GM19238 (cell line): ENCODE results near the gene ILF2.
"Not testable (repeated sequence)": the region's sequence is repeated elsewhere in the genome, so short reads cannot be mapped to it uniquely, and the experiment has no call there.

Source experiments
- DNase-seq: peaks from one replicate; pipeline ENCODE4 v3.0.0; 2011; ENCODE audit warnings: low spot score; ENCODE audit not compliant: insufficient read length

The ILF2 gene

DNA sequence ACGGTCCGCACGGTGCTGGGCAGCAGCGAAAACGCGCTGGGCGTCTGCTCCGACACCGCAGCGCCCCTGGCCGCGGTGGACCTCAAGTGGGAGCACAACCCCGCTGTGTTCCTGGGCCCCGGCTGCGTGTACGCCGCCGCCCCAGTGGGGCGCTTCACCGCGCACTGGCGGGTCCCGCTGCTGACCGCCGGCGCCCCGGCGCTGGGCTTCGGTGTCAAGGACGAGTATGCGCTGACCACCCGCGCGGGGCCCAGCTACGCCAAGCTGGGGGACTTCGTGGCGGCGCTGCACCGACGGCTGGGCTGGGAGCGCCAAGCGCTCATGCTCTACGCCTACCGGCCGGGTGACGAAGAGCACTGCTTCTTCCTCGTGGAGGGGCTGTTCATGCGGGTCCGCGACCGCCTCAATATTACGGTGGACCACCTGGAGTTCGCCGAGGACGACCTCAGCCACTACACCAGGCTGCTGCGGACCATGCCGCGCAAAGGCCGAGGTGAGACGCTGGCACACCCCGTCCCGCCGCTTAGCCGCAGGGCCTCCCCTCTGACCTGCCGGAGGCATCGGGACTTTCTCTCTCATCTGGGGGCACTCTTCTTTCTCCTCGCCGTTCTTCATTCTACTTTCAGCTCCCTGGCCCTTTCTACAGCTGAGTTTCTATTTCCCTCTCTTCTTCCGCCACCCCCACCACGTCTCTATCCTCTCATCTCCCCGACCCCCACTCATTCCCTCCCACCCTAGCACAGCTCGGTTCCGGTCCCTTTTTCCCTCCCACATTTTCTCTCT, 8.7 kb upstream of the ILF2 start:
- DNase-seq: no peak

- peak; percentile 35 for DNase-seq
Observed at GRCh38 chr1:153678519-153679336, 7.9 kb upstream of the ILF2 start, which contains the start of gene NPR1. NPR1 (plus strand) TSS chr1:153678688; CDS start chr1:153679109, 421 bp downstream.

- peak; percentile 47 for DNase-seq
Observed at GRCh38 chr1:153677718-153678518, 7.1 kb upstream of the ILF2 start.

DNA sequence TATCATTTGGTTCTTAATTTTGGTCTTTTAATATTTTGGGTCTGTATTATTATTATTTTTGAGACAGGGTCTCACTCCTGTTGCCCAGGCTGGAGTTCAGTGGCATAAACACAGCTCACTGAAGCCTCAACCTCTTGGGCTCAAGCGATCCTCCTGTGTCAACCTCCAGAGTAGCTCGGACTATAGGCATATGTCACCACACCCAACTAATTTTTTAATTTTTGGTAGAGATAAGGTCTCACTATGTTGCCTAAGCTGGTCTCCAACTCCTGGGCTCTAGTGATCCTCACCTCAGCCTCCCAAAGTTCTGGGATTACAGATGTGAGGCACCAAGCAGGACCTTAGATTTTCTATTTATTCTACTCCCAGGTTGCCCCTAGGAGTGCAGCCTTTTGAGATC, 2.7 kb upstream of the ILF2 start:
- no peak for DNase-seq

DNA sequence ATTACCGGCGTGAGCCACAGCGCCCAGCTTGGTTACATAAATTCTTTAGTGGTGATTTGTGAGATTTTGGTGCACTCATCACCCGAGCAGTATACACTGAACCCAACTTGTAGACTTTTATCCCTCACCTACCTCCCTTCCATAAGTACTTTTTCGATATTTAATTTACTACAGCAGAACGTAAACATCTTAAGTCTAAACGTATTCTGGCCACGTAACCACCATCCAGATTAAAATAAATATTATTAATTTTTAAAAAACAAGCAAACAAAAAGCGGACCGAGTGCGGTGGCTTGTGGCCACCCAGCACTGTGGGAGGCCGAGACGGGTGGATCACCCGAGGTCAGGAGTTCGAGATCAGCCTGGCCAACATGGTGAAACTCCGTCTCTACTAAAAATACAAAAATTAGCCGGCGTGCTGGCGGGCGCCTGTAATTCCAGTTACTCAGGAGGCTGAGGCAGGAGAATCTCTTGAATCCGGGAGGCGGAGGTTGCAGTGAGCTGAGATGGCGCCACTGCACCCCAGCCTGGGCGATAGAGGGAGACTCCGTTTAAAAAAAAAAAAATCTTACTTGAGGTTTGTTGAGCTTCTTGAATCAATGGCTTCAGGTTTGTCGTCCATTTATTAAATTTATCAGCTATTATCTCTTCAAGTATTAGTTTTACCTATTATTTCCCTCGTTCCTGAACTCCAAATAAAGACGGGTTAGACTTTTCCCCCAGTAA, 998 bp upstream of the ILF2 start:
- not testable (repeated sequence) for DNase-seq

DNA sequence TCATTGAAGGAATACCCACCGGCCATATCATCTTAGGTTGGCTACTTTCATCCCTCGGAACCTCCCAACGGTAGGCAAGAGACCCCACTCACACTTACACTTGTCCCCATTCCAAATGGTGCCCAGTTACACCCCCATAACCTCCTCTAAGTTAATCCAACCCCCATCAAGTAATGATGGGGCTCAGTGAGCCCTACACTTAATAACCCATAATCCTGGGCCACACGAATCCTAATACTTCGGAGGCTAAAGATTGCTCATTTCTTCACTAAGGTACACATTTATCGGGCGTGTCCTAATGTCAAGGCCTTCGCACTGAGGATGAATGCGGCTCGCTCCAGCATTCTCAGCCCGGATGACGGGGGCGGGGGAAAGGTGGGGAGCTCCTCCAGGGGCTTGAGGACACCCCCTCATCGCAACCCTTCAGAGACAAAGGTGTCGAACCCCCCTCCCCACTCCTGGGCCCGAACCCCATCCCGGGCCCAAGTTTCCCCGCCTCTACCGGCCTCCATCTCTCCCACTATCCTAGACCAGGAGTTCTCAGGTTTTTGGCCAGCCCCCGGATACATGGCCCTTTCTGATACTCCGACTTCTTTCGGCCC, 435 bp downstream of the ILF2 start:
- no peak for DNase-seq

DNA sequence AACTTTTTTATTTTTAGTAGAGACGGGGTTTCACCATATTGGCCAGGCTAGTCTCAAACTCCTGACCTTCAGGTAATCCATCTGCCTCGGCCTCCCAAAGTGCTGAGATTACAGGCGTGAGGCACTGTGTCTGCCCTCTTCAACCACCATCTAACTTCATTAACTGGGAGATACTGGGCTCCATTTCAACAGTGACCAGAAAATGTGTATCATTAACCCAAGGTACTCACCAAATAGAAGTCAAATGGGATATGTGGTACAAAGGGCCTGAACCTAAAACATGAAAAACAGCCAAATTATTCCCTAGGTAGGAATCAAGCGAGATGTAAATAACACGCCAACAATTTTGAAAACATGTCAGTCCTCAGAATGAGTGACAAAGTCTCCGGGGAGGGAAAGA, 1.2 kb downstream of the ILF2 start:
- no peak for DNase-seq

DNA sequence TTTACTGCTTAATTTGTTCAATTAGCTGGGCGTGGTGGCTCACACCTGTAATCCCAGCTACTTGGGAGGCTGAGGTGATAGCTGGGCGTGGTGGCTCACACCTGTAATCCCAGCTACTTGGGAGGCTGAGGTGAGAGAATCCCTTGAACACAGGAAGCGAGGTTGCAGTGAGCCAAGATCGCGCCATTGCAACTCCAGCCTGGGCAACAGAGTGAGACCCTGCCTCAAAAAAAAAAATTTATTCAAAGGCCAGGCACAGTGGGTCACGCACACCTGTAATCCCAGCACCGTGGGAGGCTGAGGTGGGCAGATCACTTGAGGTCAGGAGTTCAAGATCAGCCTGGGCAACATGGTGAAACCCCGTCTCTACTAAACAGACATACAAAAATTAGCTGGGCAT, 2.1 kb downstream of the ILF2 start:
- DNase-seq: not testable (repeated sequence)

DNA sequence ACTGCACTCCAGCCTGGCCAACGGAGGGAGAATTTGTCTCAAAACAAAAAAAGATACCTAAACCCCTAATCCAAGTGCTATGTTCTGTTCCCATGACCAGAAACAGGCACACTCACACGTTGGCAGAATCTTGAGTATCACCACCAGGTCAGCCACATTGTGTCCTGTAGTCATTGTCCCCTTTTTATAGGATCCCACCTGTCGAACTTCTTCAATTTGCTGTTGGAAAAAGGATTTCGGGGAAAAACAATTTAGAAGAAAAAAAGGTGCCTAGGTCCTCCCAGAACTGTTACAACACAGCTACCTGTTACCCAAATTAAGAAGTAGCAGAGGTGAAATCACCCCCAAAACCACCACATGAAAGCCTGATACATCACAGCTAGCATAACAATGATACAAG, 3.4 kb downstream of the ILF2 start:
- DNase-seq: no peak

- DNase-seq: no peak
Observed at GRCh38 chr1:153663211-153663610, 7.6 kb downstream of the ILF2 start.

- DNase-seq: no peak
Observed at GRCh38 chr1:153662269-153662668, 8.5 kb downstream of the ILF2 start.

DNA sequence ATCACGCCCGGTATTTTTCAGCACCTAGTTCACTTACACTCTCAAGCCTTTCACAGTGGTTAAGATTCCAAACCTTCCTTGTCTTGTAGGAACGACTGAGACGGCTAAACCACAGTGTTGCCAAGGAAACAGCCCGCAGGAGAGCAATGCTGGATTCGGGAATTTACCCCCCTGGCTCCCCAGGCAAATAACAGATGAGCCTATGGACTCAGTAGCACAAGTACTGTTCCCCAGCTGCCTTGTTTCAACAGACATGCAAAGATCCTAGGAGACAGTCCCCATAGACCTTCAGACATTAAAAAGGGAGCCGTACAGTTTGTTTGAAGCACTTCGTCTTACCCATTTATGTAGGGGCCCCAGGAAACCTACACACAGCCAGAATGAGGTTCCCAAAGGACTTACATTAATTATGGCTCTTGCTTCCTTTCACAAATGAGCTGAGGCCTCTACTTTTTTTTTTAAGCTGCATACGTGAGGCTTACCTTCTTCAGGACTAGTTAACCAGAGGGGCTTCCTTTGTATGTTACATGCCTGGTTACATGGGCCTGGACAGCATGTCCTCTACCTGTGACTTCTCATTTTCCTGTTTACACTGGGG, 9.6 kb downstream of the ILF2 start:
- DNase-seq: no peak

GRCh38 chr1:153659656-153660055, 11.1 kb downstream of the ILF2 start:
- no peak for DNase-seq

GRCh38 chr1:153659175-153659534, 11.6 kb downstream of the ILF2 start:
- DNase-seq: no peak

DNA sequence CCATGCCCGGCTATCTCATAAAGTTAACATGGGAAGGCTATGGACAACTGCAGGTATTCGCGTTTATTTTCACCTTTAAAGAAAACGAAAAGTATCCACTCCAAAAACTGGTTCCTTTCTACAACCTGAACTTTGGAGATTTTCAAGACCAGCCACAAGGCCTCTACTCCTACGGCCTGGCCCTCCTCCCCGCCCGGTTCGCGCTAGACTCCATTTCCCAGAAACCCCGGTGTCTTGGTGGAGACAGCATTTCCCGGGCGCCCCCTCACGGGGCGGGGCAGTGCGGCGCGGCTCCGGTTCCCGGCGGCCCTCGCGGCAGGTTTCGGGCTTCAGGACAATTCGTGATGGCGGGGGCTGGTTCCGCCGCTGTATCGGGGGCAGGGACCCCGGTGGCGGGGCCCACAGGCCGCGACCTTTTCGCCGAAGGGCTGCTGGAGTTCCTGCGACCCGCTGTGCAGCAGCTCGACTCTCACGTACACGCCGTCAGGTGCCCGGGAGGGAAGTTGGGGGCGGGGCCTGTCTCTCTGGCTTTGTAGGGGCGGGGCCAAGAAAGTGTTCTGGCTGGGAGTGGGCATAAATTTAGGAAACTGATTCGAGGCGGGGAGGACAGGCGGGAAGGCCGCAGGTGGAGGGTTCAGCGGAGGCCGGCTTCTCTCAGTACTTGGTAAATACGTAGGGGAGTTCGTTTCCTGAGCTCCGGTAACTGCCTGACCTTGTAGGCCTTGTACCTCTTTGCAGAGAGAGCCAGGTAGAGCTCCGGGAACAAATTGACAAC, 12.2 kb downstream of the ILF2 start, which contains the start of gene SNAPIN:
Gene SNAPIN, plus strand, starts transcription at position 304 of the 775 bp plus-strand sequence. Its CDS starts 41 bp downstream, at position 345.
- peak; percentile 89 for DNase-seq

DNA sequence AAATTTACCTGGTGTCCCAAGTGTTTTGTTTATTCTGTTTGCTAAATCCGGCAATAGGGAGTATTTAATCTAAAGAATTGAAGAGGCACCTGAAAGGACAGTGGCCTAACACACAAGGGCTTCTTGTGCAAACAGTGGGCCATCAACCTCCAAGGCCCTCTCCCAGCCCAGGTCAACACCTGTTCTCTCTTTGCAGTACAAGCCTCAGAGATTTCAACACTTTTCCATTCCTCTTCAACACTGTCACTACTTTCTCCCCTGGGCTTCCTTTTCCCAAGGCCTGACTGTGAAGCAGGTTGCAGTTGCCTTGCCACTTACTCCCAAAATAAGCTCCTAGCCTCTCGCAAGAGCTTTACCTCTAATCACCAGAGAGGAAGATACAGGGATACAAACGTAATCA, 15.5 kb downstream of the ILF2 start:
- DNase-seq: no peak

- no peak for DNase-seq
Observed at GRCh38 chr1:153652805-153653500, 17.8 kb downstream of the ILF2 start.

DNA sequence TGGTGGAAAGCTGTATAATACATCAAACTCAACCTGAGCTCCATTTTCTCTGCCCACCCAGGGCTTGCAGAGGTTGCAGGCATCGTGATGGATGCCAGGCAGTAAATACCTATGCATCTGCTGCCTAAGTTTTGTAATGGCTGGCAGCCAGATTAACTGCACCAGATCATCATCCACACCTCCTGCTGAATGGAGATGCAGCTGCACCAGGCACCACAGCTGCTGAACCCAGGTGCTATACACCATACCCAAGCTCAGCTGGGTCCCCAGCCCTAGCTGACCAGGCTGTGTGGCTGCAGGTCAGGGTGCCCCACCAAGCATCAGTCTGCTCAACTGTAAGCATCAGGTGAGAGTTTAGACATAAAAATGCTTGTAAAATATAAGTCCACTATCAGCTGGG, 19.0 kb downstream of the ILF2 start:
- DNase-seq: no peak

DNA sequence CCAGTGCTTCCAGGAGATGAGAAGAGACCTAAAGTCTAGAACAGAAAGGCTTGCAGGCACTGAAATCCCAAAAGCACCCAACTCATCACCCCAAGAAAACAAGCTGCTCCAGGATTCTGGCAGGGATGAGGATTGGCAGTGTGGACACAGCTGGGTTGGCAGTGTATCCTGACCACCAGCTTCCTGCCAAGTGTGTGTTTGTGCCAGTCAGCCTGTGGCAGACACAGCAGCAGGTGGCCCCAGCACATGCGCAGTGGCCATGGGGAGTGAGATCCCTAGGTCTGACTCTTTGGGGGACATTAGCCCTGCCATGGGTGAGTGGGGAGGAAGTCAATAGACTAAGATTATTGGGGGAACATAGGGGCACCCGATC, 20.9 kb downstream of the ILF2 start:
- no peak for DNase-seq
